ENCODE data around the gene CDH15. TPM values are rescaled to one million over a fixed set of nuclear protein-coding genes. Genes with fewer than 3 reads are reported as not detected.

CDH15 gene
- total and polyA plus RNA-seq, 2 of the 13 experiments (the other 11 are each of a cell fraction or from before 2014, with no cell fraction given), result 0.74 to 2.2 TPM

DNA sequence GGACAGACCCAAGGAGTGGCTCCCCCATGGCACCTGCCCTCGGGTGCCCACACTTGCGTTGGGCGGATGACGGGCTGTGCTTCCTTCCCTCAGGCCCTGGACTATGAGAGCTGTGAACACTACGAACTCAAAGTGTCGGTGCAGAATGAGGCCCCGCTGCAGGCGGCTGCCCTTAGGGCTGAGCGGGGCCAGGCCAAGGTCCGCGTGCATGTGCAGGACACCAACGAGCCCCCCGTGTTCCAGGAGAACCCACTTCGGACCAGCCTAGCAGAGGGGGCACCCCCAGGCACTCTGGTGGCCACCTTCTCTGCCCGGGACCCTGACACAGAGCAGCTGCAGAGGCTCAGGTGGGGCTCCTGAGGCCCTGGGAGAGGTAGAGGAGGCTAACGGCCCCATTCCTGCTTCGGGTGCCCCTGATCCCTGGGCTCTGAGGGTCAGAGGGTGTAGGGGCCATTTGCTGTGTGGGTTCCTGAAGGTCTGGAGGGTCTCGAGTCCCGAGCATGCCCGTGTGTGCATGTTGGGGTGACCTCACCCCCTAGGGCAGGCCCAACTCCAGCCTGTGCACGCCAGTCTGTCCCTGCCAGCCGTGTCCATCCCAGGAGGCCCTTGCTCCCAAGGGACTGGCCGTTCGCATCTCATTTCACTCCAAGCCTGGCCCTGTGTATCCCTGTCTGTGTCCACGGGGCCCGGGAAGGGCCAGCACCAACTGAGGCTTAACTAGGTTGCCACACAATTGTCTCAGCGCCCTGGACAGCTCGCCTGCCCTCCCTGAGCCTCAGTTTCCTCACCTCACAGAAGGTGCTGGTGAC is 18.8 kb downstream of the CDH15 start (continued):
- TF ChIP-seq, protein P1, sequence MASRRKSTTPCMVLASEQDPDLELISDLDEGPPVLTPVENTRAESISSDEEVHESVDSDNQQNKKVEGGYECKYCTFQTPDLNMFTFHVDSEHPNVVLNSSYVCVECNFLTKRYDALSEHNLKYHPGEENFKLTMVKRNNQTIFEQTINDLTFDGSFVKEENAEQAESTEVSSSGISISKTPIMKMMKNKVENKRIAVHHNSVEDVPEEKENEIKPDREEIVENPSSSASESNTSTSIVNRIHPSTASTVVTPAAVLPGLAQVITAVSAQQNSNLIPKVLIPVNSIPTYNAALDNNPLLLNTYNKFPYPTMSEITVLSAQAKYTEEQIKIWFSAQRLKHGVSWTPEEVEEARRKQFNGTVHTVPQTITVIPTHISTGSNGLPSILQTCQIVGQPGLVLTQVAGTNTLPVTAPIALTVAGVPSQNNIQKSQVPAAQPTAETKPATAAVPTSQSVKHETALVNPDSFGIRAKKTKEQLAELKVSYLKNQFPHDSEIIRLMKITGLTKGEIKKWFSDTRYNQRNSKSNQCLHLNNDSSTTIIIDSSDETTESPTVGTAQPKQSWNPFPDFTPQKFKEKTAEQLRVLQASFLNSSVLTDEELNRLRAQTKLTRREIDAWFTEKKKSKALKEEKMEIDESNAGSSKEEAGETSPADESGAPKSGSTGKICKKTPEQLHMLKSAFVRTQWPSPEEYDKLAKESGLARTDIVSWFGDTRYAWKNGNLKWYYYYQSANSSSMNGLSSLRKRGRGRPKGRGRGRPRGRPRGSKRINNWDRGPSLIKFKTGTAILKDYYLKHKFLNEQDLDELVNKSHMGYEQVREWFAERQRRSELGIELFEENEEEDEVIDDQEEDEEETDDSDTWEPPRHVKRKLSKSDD (CRISPR knock-in tag; IDR thresholded peaks at IDR 0.05; ENCODE audit: low read depth), result no peak
- TF ChIP-seq ATRX (CRISPR knock-in tag; IDR thresholded peaks at IDR 0.05; ENCODE audit: borderline replicate concordance), result no peak
- TF ChIP-seq THAP11 (CRISPR knock-in tag; IDR thresholded peaks at IDR 0.05), result no peak
- no peak for TF ChIP-seq ISX (CRISPR knock-in tag; conservative IDR thresholded peaks at IDR 0.05)
- TF ChIP-seq ZNF558 (CRISPR knock-in tag; IDR thresholded peaks at IDR 0.05; ENCODE audit: borderline replicate concordance), result no peak
- TF ChIP-seq, protein P2, sequence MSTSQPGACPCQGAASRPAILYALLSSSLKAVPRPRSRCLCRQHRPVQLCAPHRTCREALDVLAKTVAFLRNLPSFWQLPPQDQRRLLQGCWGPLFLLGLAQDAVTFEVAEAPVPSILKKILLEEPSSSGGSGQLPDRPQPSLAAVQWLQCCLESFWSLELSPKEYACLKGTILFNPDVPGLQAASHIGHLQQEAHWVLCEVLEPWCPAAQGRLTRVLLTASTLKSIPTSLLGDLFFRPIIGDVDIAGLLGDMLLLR (CRISPR knock-in tag; IDR thresholded peaks at IDR 0.05), result no peak
- TF ChIP-seq, protein P3, sequence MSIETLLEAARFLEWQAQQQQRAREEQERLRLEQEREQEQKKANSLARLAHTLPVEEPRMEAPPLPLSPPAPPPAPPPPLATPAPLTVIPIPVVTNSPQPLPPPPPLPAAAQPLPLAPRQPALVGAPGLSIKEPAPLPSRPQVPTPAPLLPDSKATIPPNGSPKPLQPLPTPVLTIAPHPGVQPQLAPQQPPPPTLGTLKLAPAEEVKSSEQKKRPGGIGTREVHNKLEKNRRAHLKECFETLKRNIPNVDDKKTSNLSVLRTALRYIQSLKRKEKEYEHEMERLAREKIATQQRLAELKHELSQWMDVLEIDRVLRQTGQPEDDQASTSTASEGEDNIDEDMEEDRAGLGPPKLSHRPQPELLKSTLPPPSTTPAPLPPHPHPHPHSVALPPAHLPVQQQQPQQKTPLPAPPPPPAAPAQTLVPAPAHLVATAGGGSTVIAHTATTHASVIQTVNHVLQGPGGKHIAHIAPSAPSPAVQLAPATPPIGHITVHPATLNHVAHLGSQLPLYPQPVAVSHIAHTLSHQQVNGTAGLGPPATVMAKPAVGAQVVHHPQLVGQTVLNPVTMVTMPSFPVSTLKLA (IDR thresholded peaks at IDR 0.05), result no peak
- TF ChIP-seq GZF1 (CRISPR knock-in tag; IDR thresholded peaks at IDR 0.05), result peak; percentile 71; the same call in 1 of the 2 replicates
- peak; percentile 69; the same call in 1 of the 2 replicates for TF ChIP-seq HNRNPL (IDR thresholded peaks at IDR 0.05; ENCODE audit: low read depth, low read length)
- no peak for TF ChIP-seq SMAD3 (CRISPR knock-in tag; IDR thresholded peaks at IDR 0.05)
- TF ChIP-seq AKAP8 (CRISPR knock-in tag; IDR thresholded peaks at IDR 0.05), result peak; percentile 52; the same call in 1 of the 2 replicates
- peak; percentile 39; the same call in 1 of the 2 replicates for TF ChIP-seq ZFY (CRISPR knock-in tag; IDR thresholded peaks at IDR 0.05)
- TF ChIP-seq ZNF75D (CRISPR knock-in tag; IDR thresholded peaks at IDR 0.05; ENCODE audit: borderline replicate concordance), result no peak
- TF ChIP-seq TBP (CRISPR knock-in tag; IDR thresholded peaks at IDR 0.05), result no peak
- TF ChIP-seq ZNF296 (CRISPR knock-in tag; conservative IDR thresholded peaks at IDR 0.05), result no peak
- TF ChIP-seq, protein P4, sequence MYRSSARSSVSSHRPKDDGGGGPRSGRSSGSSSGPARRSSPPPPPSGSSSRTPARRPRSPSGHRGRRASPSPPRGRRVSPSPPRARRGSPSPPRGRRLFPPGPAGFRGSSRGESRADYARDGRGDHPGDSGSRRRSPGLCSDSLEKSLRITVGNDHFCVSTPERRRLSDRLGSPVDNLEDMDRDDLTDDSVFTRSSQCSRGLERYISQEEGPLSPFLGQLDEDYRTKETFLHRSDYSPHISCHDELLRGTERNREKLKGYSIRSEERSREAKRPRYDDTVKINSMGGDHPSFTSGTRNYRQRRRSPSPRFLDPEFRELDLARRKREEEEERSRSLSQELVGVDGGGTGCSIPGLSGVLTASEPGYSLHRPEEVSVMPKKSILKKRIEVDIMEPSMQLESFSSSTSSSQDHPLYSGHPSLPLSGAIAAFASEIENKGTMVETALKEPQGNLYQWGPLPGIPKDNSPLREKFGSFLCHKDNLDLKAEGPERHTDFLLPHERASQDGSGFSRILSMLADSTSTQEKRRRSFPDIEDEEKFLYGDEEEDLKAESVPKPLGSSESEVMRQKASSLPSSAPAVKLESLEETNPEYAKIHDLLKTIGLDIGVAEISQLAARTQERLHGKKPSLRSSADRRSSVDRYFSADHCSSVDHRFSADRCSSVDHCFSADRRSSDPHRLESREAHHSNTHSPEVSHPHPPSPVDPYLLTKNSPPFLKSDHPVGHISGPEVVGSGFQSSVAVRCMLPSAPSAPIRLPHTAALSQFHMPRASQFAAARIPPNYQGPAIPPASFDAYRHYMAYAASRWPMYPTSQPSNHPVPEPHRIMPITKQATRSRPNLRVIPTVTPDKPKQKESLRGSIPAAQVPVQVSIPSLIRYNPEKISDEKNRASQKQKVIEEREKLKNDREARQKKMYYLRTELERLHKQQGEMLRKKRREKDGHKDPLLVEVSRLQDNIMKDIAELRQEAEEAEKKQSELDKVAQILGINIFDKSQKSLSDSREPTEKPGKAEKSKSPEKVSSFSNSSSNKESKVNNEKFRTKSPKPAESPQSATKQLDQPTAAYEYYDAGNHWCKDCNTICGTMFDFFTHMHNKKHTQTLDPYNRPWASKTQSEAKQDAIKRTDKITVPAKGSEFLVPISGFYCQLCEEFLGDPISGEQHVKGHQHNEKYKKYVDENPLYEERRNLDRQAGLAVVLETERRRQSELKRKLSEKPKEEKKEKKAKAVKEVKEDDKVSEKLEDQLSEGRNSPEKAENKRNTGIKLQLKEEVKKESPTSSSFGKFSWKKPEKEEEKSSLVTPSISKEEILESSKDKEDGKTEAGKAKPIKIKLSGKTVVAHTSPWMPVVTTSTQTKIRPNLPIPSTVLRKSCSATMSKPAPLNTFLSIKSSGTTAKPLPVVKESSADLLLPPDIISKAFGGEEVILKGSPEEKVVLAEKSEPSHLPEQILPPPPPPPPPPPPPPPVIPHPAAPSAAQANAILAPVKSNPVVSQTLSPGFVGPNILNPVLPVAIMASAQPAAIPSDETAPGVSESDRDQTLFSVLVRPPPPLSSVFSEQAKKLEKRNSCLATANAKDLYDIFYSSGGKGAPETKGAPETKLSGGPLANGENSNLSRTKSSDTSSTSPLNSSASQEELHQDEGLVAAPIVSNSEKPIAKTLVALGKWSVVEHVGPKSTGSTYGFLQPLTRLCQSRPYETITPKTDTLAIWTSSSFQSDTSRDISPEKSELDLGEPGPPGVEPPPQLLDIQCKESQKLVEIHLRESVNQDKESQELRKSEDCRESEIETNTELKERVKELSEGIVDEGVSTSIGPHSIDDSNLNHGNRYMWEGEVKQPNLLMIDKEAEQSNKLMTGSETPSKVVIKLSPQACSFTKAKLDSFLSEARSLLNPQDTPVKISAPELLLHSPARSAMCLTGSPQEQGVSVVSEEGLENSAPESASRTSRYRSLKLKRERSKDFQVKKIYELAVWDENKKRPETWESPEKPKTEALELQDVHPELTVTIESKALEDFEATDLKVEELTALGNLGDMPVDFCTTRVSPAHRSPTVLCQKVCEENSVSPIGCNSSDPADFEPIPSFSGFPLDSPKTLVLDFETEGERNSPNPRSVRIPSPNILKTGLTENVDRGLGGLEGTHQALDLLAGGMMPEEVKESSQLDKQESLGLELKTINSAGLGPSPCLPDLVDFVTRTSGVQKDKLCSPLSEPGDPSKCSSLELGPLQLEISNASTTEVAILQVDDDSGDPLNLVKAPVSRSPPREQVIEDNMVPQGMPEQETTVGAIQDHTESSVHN (CRISPR knock-in tag; IDR thresholded peaks at IDR 0.05), result no peak
